Bronchial epithelial cell (primary cell): Measurements from ENCODE around the gene RAD1. TPM values are rescaled to one million over a fixed set of nuclear protein-coding genes. Genes with fewer than 3 reads are reported as not detected.

Experiments used
- DNase-seq: peaks from one replicate; pipeline ENCODE4 v3.0.0-alpha.2; 2010; ENCODE audit warnings: low read depth
- FAIRE-seq: peaks from 2 replicates; lab custom pipeline; 2011; peaks lifted over from hg19 to GRCh38; lab: Jason Lieb, UNC
- H3K27me3 ChIP-seq: 2 replicates; pipeline ENCODE4 v1.5.1; 2011; ENCODE audit warnings: low read length; ENCODE audit not compliant: control insufficient read depth, insufficient read depth
- H3K36me3 ChIP-seq: 2 replicates; pipeline ENCODE4 v1.5.1; 2011; ENCODE audit warnings: low read length; ENCODE audit not compliant: control insufficient read depth, insufficient read depth
- H3K4me3 ChIP-seq: 2 replicates; pipeline ENCODE4 v1.5.1; 2011; ENCODE audit warnings: mild to moderate bottlenecking, low read depth, low read length, control low read depth
- CTCF ChIP-seq: IDR thresholded peaks from 2 replicates; pipeline ENCODE4 v1.5.1; 2011; ENCODE audit warnings: mild to moderate bottlenecking, moderate library complexity, low read length, control low read depth, inconsistent platforms; ENCODE audit not compliant: insufficient read depth, severe bottlenecking
- total RNA-seq: library from RNA; depleted of rRNA; stranded (reverse); fragments of >200 nt; gene quantifications from 2 replicates; pipeline ENCODE4 v1.2.1, GENCODE V29; 2014

Gene RAD1
- total RNA-seq, 1 donor from 2014 or later = 15.8 TPM

GRCh38 chr5:34868791-34869190 lies 46.5 kb downstream of the RAD1 start:
- Histone ChIP-seq H3K4me3 (no peak overlapping the region), H3K36me3 (no peaks in the 10 kb centered on the region), H3K27me3 (no peaks in the 10 kb centered on the region)
- DNase-seq = no peak
- no peak for FAIRE-seq
- TF ChIP-seq CTCF = no peak

DNA sequence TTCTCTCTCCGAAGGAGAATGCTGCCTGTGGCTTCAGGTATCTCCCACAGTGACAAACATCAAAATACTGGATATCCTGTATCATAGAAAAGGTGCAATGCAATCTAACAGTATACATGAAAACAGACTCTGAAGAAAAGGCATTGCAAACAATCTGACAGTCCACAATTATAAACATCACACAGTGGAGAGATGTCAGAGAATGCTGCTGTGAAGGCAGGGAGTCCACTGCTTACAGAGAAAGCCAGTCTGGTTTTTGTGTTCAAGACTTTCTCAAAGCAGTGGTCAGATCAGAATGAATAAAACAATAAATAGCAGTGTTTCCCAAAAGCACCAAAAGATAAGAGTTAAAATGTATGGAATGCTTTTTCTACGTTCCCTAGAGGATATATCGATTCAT lies 47.6 kb downstream of the RAD1 start:
- DNase-seq (no peak), FAIRE-seq (no peak)
- H3K4me3 ChIP-seq = no peak overlapping the region
- H3K36me3 ChIP-seq = no peaks in the 10 kb centered on the region
- H3K27me3 ChIP-seq = no peaks in the 10 kb centered on the region
- TF ChIP-seq CTCF = no peak

- FAIRE-seq = no peak
- TF ChIP-seq CTCF = no peak
- Histone ChIP-seq H3K36me3 (no peaks in the 10 kb centered on the region), H3K4me3 (no peak overlapping the region), H3K27me3 (no peaks in the 10 kb centered on the region)
- DNase-seq = no peak
Measured at GRCh38 chr5:34866989-34867471, 48.3 kb downstream of the RAD1 start.

GRCh38 chr5:34865091-34865490 lies 50.2 kb downstream of the RAD1 start:
- DNase-seq = no peak
- TF ChIP-seq CTCF = no peak
- Histone ChIP-seq H3K4me3 (no peak overlapping the region), H3K27me3 (no peaks in the 10 kb centered on the region), H3K36me3 (no peaks in the 10 kb centered on the region)
- no peak for FAIRE-seq

GRCh38 chr5:34863946-34864345 lies 51.4 kb downstream of the RAD1 start:
- TF ChIP-seq CTCF = no peak

DNA sequence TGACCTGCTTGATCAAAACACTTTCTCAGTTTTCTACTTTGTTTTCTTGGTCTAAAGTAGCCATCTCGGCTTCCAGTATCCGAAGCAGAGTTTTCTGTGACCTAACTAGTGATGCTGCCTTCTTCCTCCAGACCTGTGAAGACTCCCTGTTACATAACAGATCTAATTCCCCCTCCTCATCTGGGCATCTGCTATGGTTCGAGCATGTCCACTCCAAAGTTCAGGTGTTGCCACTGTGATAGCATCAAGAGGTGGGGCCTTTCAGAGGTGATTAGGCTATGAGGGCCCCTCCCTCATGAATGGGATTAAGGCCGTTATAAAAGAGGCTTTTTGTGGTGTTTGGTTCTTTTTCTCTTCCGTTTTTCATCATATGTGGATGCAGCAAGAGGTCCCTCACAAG lies 56.1 kb downstream of the RAD1 start:
- no peak for TF ChIP-seq CTCF
- DNase-seq (no peak), FAIRE-seq (no peak)
- Histone ChIP-seq H3K36me3 (no peaks in the 10 kb centered on the region), H3K4me3 (no peak overlapping the region), H3K27me3 (no peaks in the 10 kb centered on the region)

More at GRCh38 chr5:34863946-34864345, 51.4 kb downstream of the RAD1 start:
- no peak overlapping the region for H3K4me3 ChIP-seq
- no peaks in the 10 kb centered on the region for H3K27me3 ChIP-seq
- DNase-seq = no peak
- no peaks in the 10 kb centered on the region for H3K36me3 ChIP-seq
- FAIRE-seq = no peak
